Ramos (cell line): ENCODE measurements around the gene ARMC9.

Experiments used
- in situ Hi-C: fragments of 300-500 bp; cut with MboI; formaldehyde crosslinking; loops from one replicate; pipeline ENCODE4 v1.14.3; 2022; ENCODE audit warnings: low sequenced_read_pairs; ENCODE audit not compliant: unreplicated experiment

The ARMC9 gene

GRCh38 chr2:231356466-231356844 is 158.0 kb downstream of the ARMC9 start:
- in situ Hi-C loops = no loop called here

- in situ Hi-C loops = no loop called here
These were observed 158.6 kb downstream of the ARMC9 start for GRCh38 chr2:231357048-231357447.

- in situ Hi-C loops = no loop called here
These were observed 159.5 kb downstream of the ARMC9 start for GRCh38 chr2:231357931-231358330.

GRCh38 chr2:231359441-231359840 is 161.0 kb downstream of the ARMC9 start:
- in situ Hi-C loops = no loop called here

GRCh38 chr2:231359948-231360347 is 161.5 kb downstream of the ARMC9 start:
- in situ Hi-C loops = no loop called here

- in situ Hi-C loops = no loop called here
These were observed 162.0 kb downstream of the ARMC9 start for GRCh38 chr2:231360401-231360800.

GRCh38 chr2:231360881-231361371 is 162.5 kb downstream of the ARMC9 start:
- in situ Hi-C loops = no loop called here

GRCh38 chr2:231361701-231362554 is 163.5 kb downstream of the ARMC9 start:
- in situ Hi-C loops = no loop called here

- in situ Hi-C loops = no loop called here
These were observed 164.2 kb downstream of the ARMC9 start for GRCh38 chr2:231362555-231363184.

- in situ Hi-C loops = no loop called here
These were observed 165.6 kb downstream of the ARMC9 start for GRCh38 chr2:231364061-231364460.

- in situ Hi-C loops = no loop called here
These were observed 166.8 kb downstream of the ARMC9 start for GRCh38 chr2:231364961-231365810.

GRCh38 chr2:231367178-231367577 is 168.7 kb downstream of the ARMC9 start:
- in situ Hi-C loops = no loop called here

- in situ Hi-C loops = no loop called here
These were observed 171.4 kb downstream of the ARMC9 start for GRCh38 chr2:231369580-231370428.

GRCh38 chr2:231370429-231370748 is 172.0 kb downstream of the ARMC9 start:
- in situ Hi-C loops = no loop called here

- in situ Hi-C loops = no loop called here
These were observed 172.5 kb downstream of the ARMC9 start for GRCh38 chr2:231370749-231371429.

GRCh38 chr2:231371430-231372054 is 173.1 kb downstream of the ARMC9 start:
- in situ Hi-C loops = no loop called here

- in situ Hi-C loops = no loop called here
These were observed 173.9 kb downstream of the ARMC9 start for GRCh38 chr2:231372326-231372725.

- in situ Hi-C loops = no loop called here
These were observed 174.8 kb downstream of the ARMC9 start for GRCh38 chr2:231373184-231373583.

- in situ Hi-C loops = no loop called here
These were observed 175.4 kb downstream of the ARMC9 start for GRCh38 chr2:231373786-231374349.
